Glutamatergic neuron (in vitro differentiated cells): ENCODE results near the gene SYT13. TPM values are rescaled to one million over a fixed set of nuclear protein-coding genes. Genes with fewer than 3 reads are reported as not detected.

Source experiments
- DNase-seq: peaks from one replicate; pipeline ENCODE4 v3.0.0; 2022
- H3K27ac Mint-ChIP-seq: one replicate; pipeline ENCODE4 v1.8.0; 2020; ENCODE audit warnings: mild to moderate bottlenecking, mixed read lengths, inconsistent platforms; ENCODE audit not compliant: unreplicated experiment
- H3K27me3 Mint-ChIP-seq: one replicate; pipeline ENCODE4 v1.8.0; 2020; ENCODE audit warnings: mild to moderate bottlenecking, moderate library complexity, mixed read lengths, inconsistent platforms; ENCODE audit not compliant: unreplicated experiment
- H3K36me3 Mint-ChIP-seq: one replicate; pipeline ENCODE4 v1.8.0; 2020; ENCODE audit warnings: mild to moderate bottlenecking, mixed read lengths, inconsistent platforms; ENCODE audit not compliant: unreplicated experiment
- H3K4me1 Mint-ChIP-seq: one replicate; pipeline ENCODE4 v1.8.0; 2020; ENCODE audit warnings: mild to moderate bottlenecking, low read depth, mixed read lengths, inconsistent platforms; ENCODE audit not compliant: unreplicated experiment
- H3K4me3 Mint-ChIP-seq: one replicate; pipeline ENCODE4 v1.8.0; 2020; ENCODE audit warnings: mild to moderate bottlenecking, mixed read lengths, inconsistent platforms; ENCODE audit not compliant: unreplicated experiment
- H3K9me3 Mint-ChIP-seq: one replicate; pipeline ENCODE4 v1.8.0; 2020; ENCODE audit warnings: mild to moderate bottlenecking, moderate library complexity, mixed read lengths, inconsistent platforms; ENCODE audit not compliant: unreplicated experiment
- CTCF ChIP-seq: fragments of 200-600 bp; sonication (generic); IDR thresholded peaks from one replicate; pipeline ENCODE4 v1.5.0; 2021; ENCODE audit not compliant: partially characterized antibody, unreplicated experiment
- total RNA-seq: library from RNA; stranded (reverse); fragmentation: NEBNext Ultra II Directional; extraction: Animal tissue kit (Norgen Biotek cat#: 25700); gene quantifications from one replicate; pipeline ENCODE4 v1.2.1, GENCODE V29; 2021; ENCODE audit not compliant: unreplicated experiment

The SYT13 gene
- total RNA-seq, 1 donor from 2014 or later, result 7.5 TPM

DNA sequence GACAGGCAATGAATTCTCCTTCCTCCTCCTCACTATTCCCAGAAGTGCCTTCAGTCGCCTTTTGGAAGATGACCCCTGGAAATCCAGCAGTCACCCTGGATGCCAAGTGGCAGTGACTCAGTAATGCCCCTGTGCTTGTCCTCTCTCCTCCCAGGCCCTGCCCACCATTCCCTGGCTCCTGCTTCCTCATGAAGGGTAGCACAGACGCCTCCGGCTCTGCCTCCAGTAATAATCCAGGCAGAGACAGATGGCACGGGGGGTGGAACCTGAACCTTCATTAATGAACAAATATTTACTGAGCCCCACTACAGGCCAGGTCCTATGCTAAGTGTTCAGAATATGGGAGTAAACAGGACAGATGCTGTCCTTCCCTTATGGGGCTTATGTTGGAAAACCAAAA, 23.2 kb downstream of the SYT13 start:
- no peak for DNase-seq
- H3K9me3 Mint-ChIP-seq, result peaks cover 4% of the 10 kb centered on the region
- H3K27ac Mint-ChIP-seq, result no peak overlapping the region
- H3K4me1 Mint-ChIP-seq, result peaks cover 2% of the 10 kb centered on the region
- no peak overlapping the region for H3K4me3 Mint-ChIP-seq
- no peaks in the 10 kb centered on the region for H3K36me3 Mint-ChIP-seq
- H3K27me3 Mint-ChIP-seq, result no peaks in the 10 kb centered on the region
- no peak for TF ChIP-seq CTCF

DNA sequence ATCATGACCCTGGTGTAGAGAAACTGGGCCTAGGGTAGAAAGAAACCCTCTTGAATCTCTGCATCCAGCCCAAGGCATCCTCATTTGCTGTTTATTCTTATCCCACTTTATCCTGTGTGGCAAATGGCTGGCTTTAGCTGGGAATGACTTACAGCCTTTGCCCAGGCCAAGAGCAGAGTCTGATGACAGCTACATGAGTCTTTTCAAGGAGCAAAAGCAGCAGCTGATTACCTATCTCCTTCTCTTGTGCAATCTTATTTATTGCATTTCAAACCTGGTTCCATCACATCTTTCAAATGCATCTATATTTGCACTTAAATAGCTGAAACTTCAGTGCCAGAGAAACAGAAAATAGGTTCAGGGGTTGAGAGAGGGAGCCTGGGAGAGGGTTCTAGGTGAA, 26.1 kb downstream of the SYT13 start:
- DNase-seq, result no peak
- Mint-ChIP-seq H3K4me1 (no peaks in the 10 kb centered on the region), H3K9me3 (peaks cover 4% of the 10 kb centered on the region), H3K4me3 (no peak overlapping the region), H3K27me3 (no peaks in the 10 kb centered on the region), H3K27ac (no peak overlapping the region), H3K36me3 (no peaks in the 10 kb centered on the region)
- TF ChIP-seq CTCF, result no peak

DNA sequence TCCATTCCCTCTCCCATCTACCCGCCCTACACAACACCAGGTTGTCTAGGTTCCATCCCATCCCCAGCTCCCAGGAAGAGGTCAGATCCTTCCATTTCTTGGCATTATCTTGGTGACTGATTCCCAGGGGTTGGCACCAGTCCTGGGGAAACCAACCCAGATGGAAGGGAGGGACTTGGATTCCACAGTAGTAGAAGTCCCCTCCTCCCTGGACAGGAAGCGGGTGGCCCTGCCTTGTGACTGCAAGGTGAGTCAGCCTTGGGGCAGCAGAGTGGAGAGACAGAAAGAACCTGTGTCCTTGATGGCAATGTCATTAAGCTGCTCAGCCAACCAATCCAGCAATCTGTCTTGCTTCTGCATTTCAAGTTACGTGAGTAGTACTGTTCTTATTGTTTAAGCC, 26.5 kb downstream of the SYT13 start:
- no peak overlapping the region for H3K4me3 Mint-ChIP-seq
- peaks cover 4% of the 10 kb centered on the region for H3K9me3 Mint-ChIP-seq
- H3K36me3 Mint-ChIP-seq, result no peaks in the 10 kb centered on the region
- H3K4me1 Mint-ChIP-seq, result no peaks in the 10 kb centered on the region
- H3K27me3 Mint-ChIP-seq, result no peaks in the 10 kb centered on the region
- H3K27ac Mint-ChIP-seq, result no peak overlapping the region
- no peak for TF ChIP-seq CTCF
- DNase-seq, result no peak

DNA sequence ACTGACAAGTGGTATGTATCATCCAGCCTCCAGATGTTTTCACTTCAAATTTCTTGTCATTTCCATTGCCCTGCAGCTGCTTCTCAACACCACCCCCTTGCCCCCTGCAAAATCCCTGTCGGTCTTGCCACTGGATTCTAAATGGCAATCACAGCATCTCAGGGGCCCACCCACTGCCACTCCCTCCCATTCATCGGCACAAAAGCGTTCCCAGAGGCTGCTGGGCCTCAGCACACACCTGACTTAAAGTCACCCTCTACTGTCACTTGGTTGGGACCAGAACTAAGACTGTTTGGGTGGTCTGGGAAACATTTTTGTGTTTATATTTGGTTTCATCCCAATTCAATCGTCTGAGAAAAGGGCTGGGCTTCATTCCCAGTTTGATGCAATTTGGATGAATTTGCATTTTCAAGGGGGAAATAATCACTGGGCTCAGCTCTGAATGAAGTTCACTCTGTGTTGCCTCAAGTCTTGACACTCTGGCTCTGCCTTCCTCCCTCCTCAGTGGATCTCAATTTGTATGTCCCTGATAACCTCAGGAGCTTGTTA, 27.1 kb downstream of the SYT13 start:
- no peak for DNase-seq
- Mint-ChIP-seq H3K36me3 (no peaks in the 10 kb centered on the region), H3K4me1 (no peaks in the 10 kb centered on the region), H3K27me3 (no peaks in the 10 kb centered on the region), H3K4me3 (no peak overlapping the region), H3K27ac (no peak overlapping the region), H3K9me3 (peaks cover 4% of the 10 kb centered on the region)
- TF ChIP-seq CTCF, result no peak

GRCh38 chr11:45254070-45254469, 32.1 kb downstream of the SYT13 start:
- H3K4me3 Mint-ChIP-seq, result no peak overlapping the region

More at GRCh38 chr11:45254070-45254469, 32.1 kb downstream of the SYT13 start:
- H3K27me3 Mint-ChIP-seq, result no peaks in the 10 kb centered on the region
- no peaks in the 10 kb centered on the region for H3K36me3 Mint-ChIP-seq
- peaks cover 4% of the 10 kb centered on the region for H3K9me3 Mint-ChIP-seq
- H3K27ac Mint-ChIP-seq, result no peak overlapping the region
- TF ChIP-seq CTCF, result no peak
- DNase-seq, result no peak
- no peaks in the 10 kb centered on the region for H3K4me1 Mint-ChIP-seq
